Neuronal stem cell (in vitro differentiated cells): Measurements from ENCODE around the gene R3HCC1L.

Experiments
- DNase-seq: peaks from one replicate; pipeline ENCODE4 v3.0.0-alpha.2; 2013; ENCODE audit warnings: low spot score
- H2AFZ ChIP-seq: one replicate; pipeline ENCODE4 v1.6.1; 2013; ENCODE audit warnings: mild to moderate bottlenecking, low read length, inconsistent platforms
- H2AK5ac ChIP-seq: 2 replicates; pipeline ENCODE4 v1.6.1; 2013; ENCODE audit warnings: low read depth, mild to moderate bottlenecking, inconsistent platforms, low read length, moderate library complexity, mixed read lengths
- H2BK120ac ChIP-seq: 2 replicates; pipeline ENCODE4 v1.6.1; 2013; ENCODE audit warnings: low read depth, mild to moderate bottlenecking, inconsistent platforms, low read length, moderate library complexity, mixed read lengths
- H2BK12ac ChIP-seq: one replicate; pipeline ENCODE4 v1.6.1; 2013; ENCODE audit warnings: low read length, inconsistent platforms
- H2BK15ac ChIP-seq: 2 replicates; pipeline ENCODE4 v1.6.1; 2013; ENCODE audit warnings: mild to moderate bottlenecking, low read length, inconsistent platforms, mixed read lengths
- H2BK5ac ChIP-seq: one replicate; pipeline ENCODE4 v1.6.1; 2013; ENCODE audit warnings: inconsistent platforms, mild to moderate bottlenecking, low read length, moderate library complexity
- H3K14ac ChIP-seq: one replicate; pipeline ENCODE4 v1.6.1; 2013; ENCODE audit warnings: low read length, inconsistent platforms
- H3K18ac ChIP-seq: 2 replicates; pipeline ENCODE4 v1.6.1; 2013; ENCODE audit warnings: low read length, inconsistent platforms
- H3K23ac ChIP-seq: 2 replicates; pipeline ENCODE4 v1.6.1; 2013; ENCODE audit warnings: low read depth, mild to moderate bottlenecking, mixed read lengths, low read length, inconsistent platforms; ENCODE audit not compliant: poor library complexity
- H3K27ac ChIP-seq: replicated peaks from 3 replicates; pipeline ENCODE4 v1.5.1; 2013; ENCODE audit warnings: low read length, inconsistent platforms
- H3K27me3 ChIP-seq, 3 experiments: 2 replicates each; pipeline ENCODE4 v1.6.1; 2013; ENCODE audit warnings: low read length in 3 of 3, mild to moderate bottlenecking in 2 of 3, inconsistent platforms in 1 of 3, low read depth in 1 of 3, mixed read lengths in 1 of 3, moderate library complexity in 1 of 3; ENCODE audit not compliant: control insufficient read depth in 3 of 3, insufficient read depth in 3 of 3
- H3K36me3 ChIP-seq, 2 donors: replicated peaks in 1 of 2; 2 replicates each; pipeline ENCODE4 v1.6.1; 2013; ENCODE audit warnings: low read length in 2 of 2; ENCODE audit not compliant: control insufficient read depth in 2 of 2, insufficient read depth in 2 of 2
- H3K4ac ChIP-seq: 2 replicates; pipeline ENCODE4 v1.6.1; 2013; ENCODE audit warnings: inconsistent platforms, mild to moderate bottlenecking, low read length, moderate library complexity
- H3K4me1 ChIP-seq, 2 donors: 1 replicate in 1 of 2; 2 replicates in 1 of 2; pipeline ENCODE4 v1.6.1; 2013; ENCODE audit warnings: low read length in 2 of 2, low read depth in 1 of 2; ENCODE audit not compliant: control insufficient read depth in 2 of 2, insufficient read depth in 1 of 2
- H3K4me2 ChIP-seq: one replicate; pipeline ENCODE4 v1.6.1; 2013; ENCODE audit warnings: mild to moderate bottlenecking, low read length, inconsistent platforms; ENCODE audit not compliant: insufficient read depth, poor library complexity, severe bottlenecking
- H3K4me3 ChIP-seq, 2 donors: 2 replicates each; pipeline ENCODE4 v1.5.1; 2013; ENCODE audit warnings: low read length in 2 of 2, mild to moderate bottlenecking in 2 of 2, inconsistent platforms in 1 of 2, moderate library complexity in 1 of 2
- H3K79me1 ChIP-seq: one replicate; pipeline ENCODE4 v1.6.1; 2013; ENCODE audit warnings: low read depth, mild to moderate bottlenecking, inconsistent platforms, low read length, moderate library complexity
- H3K9ac ChIP-seq: one replicate; pipeline ENCODE4 v1.6.1; 2013; ENCODE audit warnings: mild to moderate bottlenecking, low read depth, low read length, inconsistent platforms; ENCODE audit not compliant: poor library complexity
- H3K9me3 ChIP-seq, 2 donors: replicated peaks in 1 of 2; 2 replicates each; pipeline versions ENCODE3 to v1.6.1; 2013; ENCODE audit warnings: low read length in 2 of 2, mild to moderate bottlenecking in 2 of 2, inconsistent platforms in 1 of 2, low read depth in 1 of 2, mixed read lengths in 1 of 2, moderate library complexity in 1 of 2; ENCODE audit not compliant: control insufficient read depth in 2 of 2, insufficient read depth in 1 of 2
- H4K8ac ChIP-seq: one replicate; pipeline ENCODE4 v1.6.1; 2013; ENCODE audit warnings: low read depth, mild to moderate bottlenecking, inconsistent platforms, low read length, moderate library complexity
- H4K91ac ChIP-seq: one replicate; pipeline ENCODE4 v1.6.1; 2013; ENCODE audit warnings: low read length, low read depth, mild to moderate bottlenecking, inconsistent platforms; ENCODE audit not compliant: poor library complexity
- WGBS, 2 donors: extraction: QIAGEN DNeasy Blood & Tissue Kit; methylation state at CpG; one replicate each; pipeline ENCODE4 v1.1.7; 2013; ENCODE audit warnings: missing lambda C conversion rate in 2 of 2, mixed read lengths in 1 of 2; ENCODE audit not compliant: insufficient read length in 2 of 2, insufficient replicate concordance in 1 of 2; ENCODE audit errors: extremely low coverage in 2 of 2; 5-methylcytosine and 5-hydroxymethylcytosine counted together

The R3HCC1L gene

GRCh38 chr10:98209441-98209840 is 75.0 kb downstream of the R3HCC1L start:
- H2AK5ac ChIP-seq: no peak overlapping the region
- H4K91ac ChIP-seq: no peak overlapping the region
- no CpG with 5 or more reads among the region's 4 CpGs for WGBS, 2 donors
- H3K18ac ChIP-seq: no peak overlapping the region
- no peak overlapping the region for H3K23ac ChIP-seq
- H2BK5ac ChIP-seq: no peak overlapping the region
- no peak overlapping the region for H2BK15ac ChIP-seq
- no peak overlapping the region for H2AFZ ChIP-seq
- no peak overlapping the region for H2BK12ac ChIP-seq
- no peaks in the 10 kb centered on the region for H3K79me1 ChIP-seq
- no peak overlapping the region for H3K4ac ChIP-seq
- DNase-seq: no peak
- no peaks in the 10 kb centered on the region for H3K27me3 ChIP-seq
- no peaks in the 10 kb centered on the region for H3K4me1 ChIP-seq
- no peak overlapping the region for H2BK120ac ChIP-seq
- peaks cover 4 to 41% of the 10 kb centered on the region in 2 donors for H3K36me3 ChIP-seq
- H4K8ac ChIP-seq: no peak overlapping the region
- H3K14ac ChIP-seq: no peak overlapping the region
- H3K4me2 ChIP-seq: no peak overlapping the region
- H3K27ac ChIP-seq: no peak overlapping the region
- no peaks in the 10 kb centered on the region for H3K9me3 ChIP-seq
- no peak overlapping the region for H3K4me3 ChIP-seq
- H3K9ac ChIP-seq: no peak overlapping the region

- Histone ChIP-seq H3K4me3 (no peak overlapping the region), H3K36me3 (peaks cover 4 to 45% of the 10 kb centered on the region in 2 donors), H2BK120ac (no peak overlapping the region), H3K27me3 (no peaks in the 10 kb centered on the region), H3K9me3 (peaks cover 0 to 5% of the 10 kb centered on the region in 2 donors), H4K8ac (no peak overlapping the region), H3K4me2 (no peak overlapping the region), H3K18ac (no peak overlapping the region), H4K91ac (no peak overlapping the region), H2AK5ac (no peak overlapping the region), H3K4me1 (no peaks in the 10 kb centered on the region), H3K27ac (no peak overlapping the region), H3K4ac (no peak overlapping the region), H2AFZ (no peak overlapping the region), H3K79me1 (no peaks in the 10 kb centered on the region), H2BK5ac (no peak overlapping the region), H2BK15ac (no peak overlapping the region), H2BK12ac (no peak overlapping the region), H3K9ac (no peak overlapping the region), H3K23ac (no peak overlapping the region), H3K14ac (no peak overlapping the region)
- WGBS, 2 donors: no CpG with 5 or more reads among the region's 1 CpG
- no peak for DNase-seq
Measured at GRCh38 chr10:98212196-98212595, 77.7 kb downstream of the R3HCC1L start.

GRCh38 chr10:98213740-98214139 is 79.3 kb downstream of the R3HCC1L start:
- Histone ChIP-seq H2AK5ac (no peak overlapping the region), H3K9ac (no peak overlapping the region), H3K4me3 (no peak overlapping the region), H4K8ac (no peak overlapping the region), H3K23ac (no peak overlapping the region), H2BK5ac (no peak overlapping the region), H2BK12ac (no peak overlapping the region), H3K14ac (no peak overlapping the region), H3K9me3 (peaks cover 0 to 6% of the 10 kb centered on the region in 2 donors), H3K4ac (no peak overlapping the region), H2BK120ac (no peak overlapping the region), H2AFZ (no peak overlapping the region), H3K79me1 (no peaks in the 10 kb centered on the region), H4K91ac (no peak overlapping the region), H3K4me1 (no peaks in the 10 kb centered on the region), H3K27ac (no peak overlapping the region), H3K18ac (no peak overlapping the region), H2BK15ac (no peak overlapping the region), H3K4me2 (no peak overlapping the region), H3K36me3 (peaks cover 4 to 34% of the 10 kb centered on the region in 2 donors), H3K27me3 (no peaks in the 10 kb centered on the region)
- no peak for DNase-seq
- no CpG with 5 or more reads among the region's 1 CpG for WGBS, 2 donors

- no peak overlapping the region for H2BK15ac ChIP-seq
Measured at GRCh38 chr10:98215373-98215772, 80.9 kb downstream of the R3HCC1L start.

More at GRCh38 chr10:98215373-98215772, 80.9 kb downstream of the R3HCC1L start:
- H2BK120ac ChIP-seq: no peak overlapping the region
- no peak overlapping the region for H2AK5ac ChIP-seq
- H3K4me3 ChIP-seq: no peak overlapping the region
- no peak for DNase-seq
- no peak overlapping the region for H2BK12ac ChIP-seq
- H3K9ac ChIP-seq: no peak overlapping the region
- H4K91ac ChIP-seq: no peak overlapping the region
- no peak overlapping the region for H3K27ac ChIP-seq
- H2AFZ ChIP-seq: no peak overlapping the region
- H3K27me3 ChIP-seq: no peaks in the 10 kb centered on the region
- H3K18ac ChIP-seq: no peak overlapping the region
- H3K4me2 ChIP-seq: no peak overlapping the region
- no peak overlapping the region for H4K8ac ChIP-seq
- no peak overlapping the region for H3K14ac ChIP-seq
- no peak overlapping the region for H2BK5ac ChIP-seq
- no peak overlapping the region for H3K23ac ChIP-seq
- WGBS, 2 donors: no CpG with 5 or more reads among the region's 2 CpGs
- H3K36me3 ChIP-seq: peaks cover 0 to 18% of the 10 kb centered on the region in 2 donors
- no peak overlapping the region for H3K4ac ChIP-seq
- no peaks in the 10 kb centered on the region for H3K4me1 ChIP-seq
- peaks cover 0 to 6% of the 10 kb centered on the region in 2 donors for H3K9me3 ChIP-seq
- H3K79me1 ChIP-seq: no peaks in the 10 kb centered on the region
